ENCODE results near the gene NUAK1.

DNA sequence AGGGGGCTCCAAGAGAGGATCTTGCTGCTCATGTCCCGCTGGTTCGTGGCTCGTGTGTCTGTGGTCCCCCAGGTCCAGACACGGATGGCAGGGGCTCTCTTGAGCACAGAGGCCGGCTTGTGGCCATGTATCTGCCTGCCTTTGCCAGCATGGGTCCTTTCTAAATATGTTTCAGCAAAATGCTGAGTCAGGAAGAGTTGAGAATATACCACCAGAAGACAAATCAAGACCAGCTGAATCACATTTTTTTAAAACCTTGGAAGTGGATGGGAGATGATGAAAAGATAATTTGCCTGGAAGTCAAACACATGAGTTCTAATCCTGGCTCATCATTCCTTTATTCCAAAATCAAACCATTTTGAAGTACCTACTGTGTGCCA, 58.0 kb downstream of the NUAK1 start:
- TF ChIP-seq, protein P1, sequence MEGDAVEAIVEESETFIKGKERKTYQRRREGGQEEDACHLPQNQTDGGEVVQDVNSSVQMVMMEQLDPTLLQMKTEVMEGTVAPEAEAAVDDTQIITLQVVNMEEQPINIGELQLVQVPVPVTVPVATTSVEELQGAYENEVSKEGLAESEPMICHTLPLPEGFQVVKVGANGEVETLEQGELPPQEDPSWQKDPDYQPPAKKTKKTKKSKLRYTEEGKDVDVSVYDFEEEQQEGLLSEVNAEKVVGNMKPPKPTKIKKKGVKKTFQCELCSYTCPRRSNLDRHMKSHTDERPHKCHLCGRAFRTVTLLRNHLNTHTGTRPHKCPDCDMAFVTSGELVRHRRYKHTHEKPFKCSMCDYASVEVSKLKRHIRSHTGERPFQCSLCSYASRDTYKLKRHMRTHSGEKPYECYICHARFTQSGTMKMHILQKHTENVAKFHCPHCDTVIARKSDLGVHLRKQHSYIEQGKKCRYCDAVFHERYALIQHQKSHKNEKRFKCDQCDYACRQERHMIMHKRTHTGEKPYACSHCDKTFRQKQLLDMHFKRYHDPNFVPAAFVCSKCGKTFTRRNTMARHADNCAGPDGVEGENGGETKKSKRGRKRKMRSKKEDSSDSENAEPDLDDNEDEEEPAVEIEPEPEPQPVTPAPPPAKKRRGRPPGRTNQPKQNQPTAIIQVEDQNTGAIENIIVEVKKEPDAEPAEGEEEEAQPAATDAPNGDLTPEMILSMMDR (IDR thresholded peaks at IDR 0.05), result no peak
- no peak for TF ChIP-seq POLR2A (IDR thresholded peaks at IDR 0.05)
